Upper lobe of left lung (tissue), 6 donors: ENCODE data around the gene LRRC43. TPM values are rescaled to one million over a fixed set of nuclear protein-coding genes. Genes with fewer than 3 reads are reported as not detected.
A peak's percentile ranks its signal among the peaks of the same experiment; 100 is the strongest.

ENCODE experiments used
- ATAC-seq, 2 donors: fragments of 200-7000 bp; cut with Tn5 transposase; one replicate each; pipeline ENCODE4 v1.9.1; 2022; ENCODE audit warnings: mild to moderate bottlenecking in 2 of 2, moderate library complexity in 2 of 2; ENCODE audit not compliant: low FRiP score in 2 of 2
- DNase-seq, 2 donors: peaks; one replicate each; pipeline ENCODE4 v3.0.0-alpha.2; 2019 to 2020
- H3K27ac ChIP-seq, 4 donors: fragments of 200-600 bp; sonication (generic); one replicate each; pipeline ENCODE4 v1.5.1; 2016 to 2019
- H3K27me3 ChIP-seq, 4 donors: fragments of 200-600 bp; sonication (generic); one replicate each; pipeline ENCODE4 v1.5.1; 2017 to 2019
- H3K36me3 ChIP-seq, 4 donors: fragments of 200-600 bp; sonication (generic); one replicate each; pipeline ENCODE4 v1.5.1; 2016 to 2019
- H3K4me1 ChIP-seq, 4 donors: fragments of 200-600 bp; sonication (generic); one replicate each; pipeline ENCODE4 v1.5.1; 2018 to 2019
- H3K4me3 ChIP-seq, 4 donors: fragments of 200-600 bp; sonication (generic); one replicate each; pipeline ENCODE4 v1.5.1; 2017 to 2019; ENCODE audit warnings: mild to moderate bottlenecking in 2 of 4, moderate library complexity in 1 of 4
- H3K9me3 ChIP-seq, 4 donors: fragments of 200-600 bp; sonication (generic); one replicate each; pipeline ENCODE4 v1.5.1; 2018 to 2019
- CTCF ChIP-seq, 6 experiments: fragments of 450-650 bp in 4 of 6; fragments of 200-600 bp in 2 of 6; sonication (generic) in 2 of 6; IDR thresholded peaks; one replicate each; pipeline ENCODE4 v1.5.1; 2016 to 2019; ENCODE audit warnings: antibody characterized with exemption in 6 of 6
- EP300 ChIP-seq, 4 donors: sonication (generic); formaldehyde crosslinking; IDR thresholded peaks; one replicate each; pipeline ENCODE4 v1.5.1; 2017; ENCODE audit warnings: antibody characterized with exemption in 4 of 4, control low read depth in 2 of 4
- POLR2A ChIP-seq, 4 donors: fragments of 450-650 bp; IDR thresholded peaks; one replicate each; pipeline ENCODE4 v1.5.1; 2016 to 2017; ENCODE audit warnings: antibody characterized with exemption in 4 of 4, mild to moderate bottlenecking in 2 of 4
- POLR2AphosphoS5 ChIP-seq, 2 donors: sonication (generic); formaldehyde crosslinking; IDR thresholded peaks; one replicate each; pipeline ENCODE4 v1.5.1; 2017; ENCODE audit warnings: antibody characterized with exemption in 2 of 2
- WGBS, 2 donors: methylation state at CpG; one replicate each; pipeline ENCODE4 v1.1.5; 2017 to 2018; 5-methylcytosine and 5-hydroxymethylcytosine counted together
- total RNA-seq, 6 donors: library from RNA; depleted of rRNA in 4 of 6; stranded (reverse); fragments of >200 nt in 4 of 6; gene quantifications; one replicate each; pipeline versions ENCODE4 v1.1.0 to v1.2.1, GENCODE V29; 2016 to 2021
- donor health status: DM: no; HTN: no; CAD: no; lungs with moderate emphysema.
- donor health status: DM: no; HTN: yes; CAD: no; lungs with severe emphysema.

LRRC43 gene
- total RNA-seq, 6 donors from 2014 or later = 0.72 to 13.6 (median 5.5) TPM

- DNase-seq = no peak
- no peaks in the 10 kb centered on the region for H3K4me1 ChIP-seq
- H3K4me3 ChIP-seq = no peak overlapping the region
- H3K9me3 ChIP-seq = no peaks in the 10 kb centered on the region
- H3K27me3 ChIP-seq = no peaks in the 10 kb centered on the region
- WGBS, 2 donors = 96 to 99% methylated on average over 15 to 17 of the region's 19 CpGs
- ATAC-seq = peak in 1 of 2 donors; percentile 3
- H3K36me3 ChIP-seq = peaks cover 9 to 82% (median 65%) of the 10 kb centered on the region in 4 donors
- no peak for TF ChIP-seq CTCF (IDR thresholded peaks at IDR 0.05)
- H3K27ac ChIP-seq = no peak overlapping the region
Observed at GRCh38 chr12:122140467-122141257, 42.3 kb upstream of the LRRC43 start.

DNA sequence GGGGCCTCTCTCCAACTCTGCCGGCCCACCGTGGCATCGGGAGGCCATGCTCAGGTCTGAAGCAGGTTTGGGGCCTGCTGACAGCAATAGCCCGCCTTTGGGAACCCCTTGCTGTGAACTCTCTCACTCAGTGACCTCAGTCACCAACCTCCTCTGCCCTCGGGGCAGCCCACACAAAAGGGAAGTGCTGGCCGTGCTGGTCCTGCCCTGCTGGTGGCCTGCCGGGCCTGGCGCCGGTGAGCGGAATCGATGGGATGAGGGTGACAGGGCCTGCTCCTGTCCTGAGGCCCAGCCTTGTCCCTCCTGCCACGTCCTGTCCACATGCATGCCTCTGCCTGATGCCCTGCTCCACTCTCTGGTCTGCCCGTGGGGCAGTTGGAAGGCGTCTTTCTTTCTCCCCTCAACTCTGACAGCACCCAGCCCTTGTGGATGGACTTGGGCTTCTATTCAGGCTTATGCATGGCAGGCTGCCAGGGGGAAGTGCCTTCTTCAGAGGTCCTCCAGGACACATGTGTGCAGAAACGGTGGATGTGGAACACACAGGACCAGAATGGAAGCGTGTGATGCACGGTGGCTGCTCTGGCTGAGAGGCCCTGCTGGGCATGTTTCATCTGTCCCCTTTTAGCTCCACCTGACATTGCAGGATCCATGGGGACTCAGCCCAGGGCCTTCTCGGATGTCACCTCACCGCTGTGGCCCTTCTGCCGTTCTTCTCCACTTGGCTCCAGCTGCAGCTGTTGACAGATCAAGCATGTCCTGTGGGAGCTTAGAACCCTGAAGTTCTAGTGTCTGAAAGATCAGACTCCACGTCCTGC, 40.8 kb upstream of the LRRC43 start:
- no peak overlapping the region for H3K27ac ChIP-seq
- H3K9me3 ChIP-seq = no peaks in the 10 kb centered on the region
- no peak overlapping the region for H3K4me3 ChIP-seq
- H3K4me1 ChIP-seq = no peaks in the 10 kb centered on the region
- H3K36me3 ChIP-seq = peaks cover 9 to 70% (median 57%) of the 10 kb centered on the region in 4 donors
- H3K27me3 ChIP-seq = no peaks in the 10 kb centered on the region
- ATAC-seq (no peak), DNase-seq (peak in 1 of 2 donors; percentile 68)
- 82 to 87% methylated on average over 18 to 21 of the region's 21 CpGs for WGBS, 2 donors
- TF ChIP-seq CTCF (IDR thresholded peaks at IDR 0.05) (no peak), POLR2AphosphoS5 (IDR thresholded peaks at IDR 0.05) (no peak), EP300 (IDR thresholded peaks at IDR 0.05) (no peak), POLR2A (IDR thresholded peaks at IDR 0.05) (no peak)

DNA sequence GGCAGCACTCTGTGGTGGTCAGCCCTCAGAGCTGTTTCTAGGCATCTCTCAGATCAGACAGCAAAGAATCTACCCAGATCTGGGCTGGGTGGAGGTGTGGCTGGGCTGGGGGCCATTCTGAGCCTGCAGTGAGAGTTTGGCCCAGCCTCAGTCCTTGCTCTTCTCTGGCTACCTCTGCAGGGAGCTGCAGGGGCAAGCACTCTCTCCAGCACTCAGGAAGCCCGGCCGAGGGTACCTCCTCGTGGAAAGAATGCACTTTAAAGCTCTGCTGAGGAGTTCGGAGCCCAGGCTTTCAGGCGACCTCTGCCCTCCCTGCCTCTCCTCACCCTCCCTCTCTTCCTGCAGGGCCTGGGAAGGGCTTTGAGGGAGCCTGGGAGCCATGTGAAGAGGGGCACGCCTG, 40.1 kb upstream of the LRRC43 start:
- TF ChIP-seq CTCF (IDR thresholded peaks at IDR 0.05) (no peak), POLR2AphosphoS5 (IDR thresholded peaks at IDR 0.05) (no peak), POLR2A (IDR thresholded peaks at IDR 0.05) (no peak), EP300 (IDR thresholded peaks at IDR 0.05) (no peak)
- H3K4me3 ChIP-seq = no peak overlapping the region
- H3K4me1 ChIP-seq = no peaks in the 10 kb centered on the region
- ATAC-seq (no peak), DNase-seq (no peak)
- H3K36me3 ChIP-seq = peaks cover 9 to 65% (median 52%) of the 10 kb centered on the region in 4 donors
- WGBS, 2 donors = 51 to 53% methylated on average over 5 to 6 of the region's 6 CpGs
- peak overlapping the region in 1 of 4 donors; percentile 26 for H3K27ac ChIP-seq
- no peaks in the 10 kb centered on the region for H3K9me3 ChIP-seq
- H3K27me3 ChIP-seq = no peaks in the 10 kb centered on the region

DNA sequence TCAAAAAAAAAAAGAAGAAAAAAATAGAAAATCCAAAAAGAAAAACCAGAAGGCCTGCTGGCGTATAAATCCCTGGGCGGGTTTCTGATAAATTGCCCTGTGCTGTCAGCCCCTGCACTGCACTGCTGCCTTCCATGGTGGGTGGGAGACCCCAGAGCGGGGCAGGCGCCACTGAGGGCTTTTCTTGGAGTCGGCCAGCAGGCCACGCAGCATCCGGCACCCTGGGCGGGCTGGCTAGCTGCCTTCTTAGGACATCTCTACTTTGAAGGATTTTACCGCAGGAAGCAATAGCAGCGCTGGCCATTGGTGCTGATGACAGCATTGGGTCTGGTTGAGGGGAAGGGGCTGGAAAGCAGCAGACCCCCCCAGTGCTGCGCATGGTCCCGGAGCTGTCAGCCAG, 38.0 kb upstream of the LRRC43 start:
- no peak overlapping the region for H3K4me3 ChIP-seq
- ATAC-seq (no peak), DNase-seq (no peak)
- H3K36me3 ChIP-seq = peaks cover 5 to 45% (median 34%) of the 10 kb centered on the region in 4 donors
- TF ChIP-seq CTCF (IDR thresholded peaks at IDR 0.05) = no peak
- no peak for TF ChIP-seq POLR2AphosphoS5 (IDR thresholded peaks at IDR 0.05)
- TF ChIP-seq POLR2A (IDR thresholded peaks at IDR 0.05) = no peak
- TF ChIP-seq EP300 (IDR thresholded peaks at IDR 0.05) = no peak
- no peak overlapping the region for H3K27ac ChIP-seq
- H3K27me3 ChIP-seq = no peaks in the 10 kb centered on the region
- H3K4me1 ChIP-seq = no peaks in the 10 kb centered on the region
- 97 to 99% methylated on average over 12 of the region's 12 CpGs for whole genome bisulfite sequencing, 2 donors
- no peaks in the 10 kb centered on the region for H3K9me3 ChIP-seq
